NB4 (cell line): ENCODE data around the gene FBXO2.

Source experiments
- CTCF ChIP-seq: IDR thresholded peaks from one replicate; pipeline ENCODE4 v1.5.1; 2012; ENCODE audit warnings: low read depth, low read length
- POLR2A ChIP-seq: IDR thresholded peaks from 2 replicates; pipeline ENCODE4 v1.6.1; 2011; ENCODE audit warnings: mild to moderate bottlenecking; ENCODE audit not compliant: insufficient read length; ENCODE audit errors: extremely low read depth

- TF ChIP-seq CTCF (no peak), POLR2A (no peak)
These were observed 36.4 kb upstream of the FBXO2 start for GRCh38 chr1:11690397-11691301.
